ENCODE results near the gene TRAF4. TPM values are rescaled to one million over a fixed set of nuclear protein-coding genes. Genes with fewer than 3 reads are reported as not detected.

Gene TRAF4
- total RNA-seq, 1 donor from 2014 or later = 143 TPM

GRCh38 chr17:28751600-28752366, 8.0 kb downstream of the TRAF4 start:
- no peaks in the 10 kb centered on the region for H3K27me3 Mint-ChIP-seq (ENCODE audit: low read depth, unreplicated experiment)
- DNase-seq (ENCODE audit: low read depth) = no peak
- Histone ChIP-seq H3K9ac (ENCODE audit: low read length) (no peak overlapping the region), H3K79me2 (ENCODE audit: insufficient read depth, low read length) (peaks cover 41% of the 10 kb centered on the region), H3K27me3 (ENCODE audit: insufficient read depth, low read length) (no peaks in the 10 kb centered on the region), H3K4me1 (ENCODE audit: insufficient read depth, low read length) (peaks cover 9% of the 10 kb centered on the region), H2AFZ (ENCODE audit: low read depth, low read length) (no peak overlapping the region), H3K4me3 (ENCODE audit: insufficient read depth, low read depth, low read length) (no peak overlapping the region), H3K4me2 (ENCODE audit: low read length) (no peak overlapping the region), H4K20me1 (ENCODE audit: insufficient read depth, low read length) (peaks cover 77% of the 10 kb centered on the region), H3K9me3 (ENCODE audit: insufficient read depth, low read depth, low read length) (no peaks in the 10 kb centered on the region), H3K36me3 (ENCODE audit: insufficient read depth, low read length) (peaks cover 23% of the 10 kb centered on the region), H3K27ac (ENCODE audit: low read depth, low read length) (no peak overlapping the region)
- H3K27ac Mint-ChIP-seq (ENCODE audit: unreplicated experiment) = no peak overlapping the region
- no peak for TF ChIP-seq CTCF (IDR thresholded peaks at IDR 0.05; ENCODE audit: insufficient read depth, low read depth, low read length)
- TF ChIP-seq EZH2 (IDR thresholded peaks at IDR 0.05; ENCODE audit: insufficient read depth, low read length) = no peak
- peaks cover 13% of the 10 kb centered on the region for H3K4me1 Mint-ChIP-seq (ENCODE audit: low read depth, unreplicated experiment)
- no peak for FAIRE-seq
- H3K9me3 Mint-ChIP-seq (ENCODE audit: unreplicated experiment) = no peaks in the 10 kb centered on the region
- no peak overlapping the region for H3K4me3 Mint-ChIP-seq (ENCODE audit: unreplicated experiment)
- peaks cover 15% of the 10 kb centered on the region for H3K36me3 Mint-ChIP-seq (ENCODE audit: low read depth, unreplicated experiment)

GRCh38 chr17:28755486-28755885, 11.7 kb downstream of the TRAF4 start:
- peaks cover 11% of the 10 kb centered on the region for H3K79me2 ChIP-seq (ENCODE audit: insufficient read depth, low read length)
- H3K9me3 ChIP-seq (ENCODE audit: insufficient read depth, low read depth, low read length) = no peaks in the 10 kb centered on the region
- no peak overlapping the region for H3K27ac Mint-ChIP-seq (ENCODE audit: unreplicated experiment)
- no peak for DNase-seq (ENCODE audit: low read depth)
- H3K4me3 ChIP-seq (ENCODE audit: insufficient read depth, low read depth, low read length) = no peak overlapping the region
- no peaks in the 10 kb centered on the region for H3K9me3 Mint-ChIP-seq (ENCODE audit: unreplicated experiment)
- peaks cover 16% of the 10 kb centered on the region for H3K36me3 ChIP-seq (ENCODE audit: insufficient read depth, low read length)
- H3K27ac ChIP-seq (ENCODE audit: low read depth, low read length) = no peak overlapping the region
- H3K27me3 ChIP-seq (ENCODE audit: insufficient read depth, low read length) = no peaks in the 10 kb centered on the region
- FAIRE-seq = no peak
- no peak overlapping the region for H3K4me2 ChIP-seq (ENCODE audit: low read length)
- peaks cover 1% of the 10 kb centered on the region for H3K4me1 ChIP-seq (ENCODE audit: insufficient read depth, low read length)
- no peak overlapping the region for H3K9ac ChIP-seq (ENCODE audit: low read length)
- H3K27me3 Mint-ChIP-seq (ENCODE audit: low read depth, unreplicated experiment) = no peaks in the 10 kb centered on the region
- peaks cover 22% of the 10 kb centered on the region for H3K36me3 Mint-ChIP-seq (ENCODE audit: low read depth, unreplicated experiment)
- no peak overlapping the region for H2AFZ ChIP-seq (ENCODE audit: low read depth, low read length)
- H3K4me3 Mint-ChIP-seq (ENCODE audit: unreplicated experiment) = no peak overlapping the region
- H4K20me1 ChIP-seq (ENCODE audit: insufficient read depth, low read length) = peaks cover 65% of the 10 kb centered on the region
- TF ChIP-seq CTCF (IDR thresholded peaks at IDR 0.05; ENCODE audit: insufficient read depth, low read depth, low read length) (no peak), EZH2 (IDR thresholded peaks at IDR 0.05; ENCODE audit: insufficient read depth, low read length) (no peak)
- H3K4me1 Mint-ChIP-seq (ENCODE audit: low read depth, unreplicated experiment) = peaks cover 13% of the 10 kb centered on the region
